Transverse colon (tissue), 4 donors: Measurements from ENCODE around the gene IPO11. TPM values are rescaled to one million over a fixed set of nuclear protein-coding genes. Genes with fewer than 3 reads are reported as not detected.

Source experiments
- DNase-seq: peaks from one replicate; pipeline ENCODE4 v3.0.0-alpha.2; 2019
- H3K27ac ChIP-seq, 4 donors: fragments of 200-600 bp; sonication (generic); 2 replicates each; pipeline ENCODE4 v1.5.1; 2016 to 2018; ENCODE audit warnings: inconsistent platforms in 4 of 4
- H3K27me3 ChIP-seq: fragments of 200-600 bp; sonication (generic); 2 replicates; pipeline ENCODE4 v1.5.1; 2017; ENCODE audit warnings: inconsistent platforms
- H3K36me3 ChIP-seq, 4 donors: fragments of 200-600 bp; sonication (generic); 2 replicates each; pipeline ENCODE4 v1.5.1; 2017 to 2019; ENCODE audit warnings: inconsistent platforms in 4 of 4
- H3K4me1 ChIP-seq, 4 donors: fragments of 200-600 bp; sonication (generic); 2 replicates each; pipeline ENCODE4 v1.5.1; 2017 to 2020; ENCODE audit warnings: inconsistent platforms in 4 of 4
- H3K4me3 ChIP-seq, 4 donors: fragments of 200-600 bp; sonication (generic); 1 replicate in 1 of 4; 2 replicates in 3 of 4; pipeline versions ENCODE4 v1.5.1 to v1.6.1; 2017 to 2019; ENCODE audit warnings: inconsistent platforms in 4 of 4
- H3K9me3 ChIP-seq, 2 donors: fragments of 200-600 bp; sonication (generic); 2 replicates each; pipeline ENCODE4 v1.5.1; 2017 to 2019; ENCODE audit warnings: inconsistent platforms in 2 of 2
- CTCF ChIP-seq, 5 experiments: fragments of 200-600 bp in 3 of 5; fragments of 450-650 bp in 2 of 5; sonication (generic) in 3 of 5; IDR thresholded peaks; 1 replicate in 2 of 5; 2 replicates in 3 of 5; pipeline ENCODE4 v1.5.1; 2016 to 2017; ENCODE audit warnings: antibody characterized with exemption in 5 of 5, inconsistent platforms in 3 of 5, mild to moderate bottlenecking in 2 of 5, moderate library complexity in 1 of 5
- EP300 ChIP-seq: sonication (generic); formaldehyde crosslinking; IDR thresholded peaks from one replicate; pipeline ENCODE4 v1.6.1; 2017; ENCODE audit warnings: antibody characterized with exemption, low read depth
- POLR2A ChIP-seq: fragments of 450-650 bp; IDR thresholded peaks from one replicate; pipeline ENCODE4 v1.6.1; 2016; ENCODE audit warnings: antibody characterized with exemption, mild to moderate bottlenecking, moderate library complexity
- POLR2AphosphoS5 ChIP-seq, 3 donors: sonication (generic); formaldehyde crosslinking; IDR thresholded peaks; one replicate each; pipeline ENCODE4 v1.6.1; 2016; ENCODE audit warnings: antibody characterized with exemption in 3 of 3
- WGBS, 2 donors: methylation state at CpG; one replicate each; pipeline ENCODE4 v1.1.5; 2018; ENCODE audit warnings: low coverage in 1 of 2; 5-methylcytosine and 5-hydroxymethylcytosine counted together
- in situ Hi-C, 4 donors: fragments of 200-750 bp; cut with MboI; loops; one replicate each; pipeline versions ENCODE4 v1.15.0 to v1.15.1; 2017; ENCODE audit warnings: low sequenced_read_pairs in 3 of 4, low pct_ligation_motif_present in 1 of 4, low pct_unique_long_range_greater_than_20kb in 1 of 4
- intact Hi-C: fragments of 100-400 bp; cut with DNase I; formaldehyde crosslinking; loops from one replicate; pipeline ENCODE4 v1.15.1; 2023; ENCODE audit warnings: low total_unique reads
- total RNA-seq, 4 donors: library from RNA; depleted of rRNA; stranded (reverse); fragments of >200 nt; gene quantifications; one replicate each; pipeline ENCODE4 v1.1.0, GENCODE V29; 2016

IPO11 gene
- total RNA-seq, 4 donors from 2014 or later, result 6.4 to 37.8 (median 16.3) TPM

- Histone ChIP-seq H3K4me3 (no peak overlapping the region), H3K4me1 (no peaks in the 10 kb centered on the region), H3K36me3 (peaks cover 0 to 6% (median 0%) of the 10 kb centered on the region in 4 donors), H3K27me3 (no peaks in the 10 kb centered on the region), H3K9me3 (no peaks in the 10 kb centered on the region), H3K27ac (no peak overlapping the region)
- in situ Hi-C loops (no loop called here), intact Hi-C loops (no loop called here)
- no peak for TF ChIP-seq CTCF (IDR thresholded peaks at IDR 0.05)
- no peak for TF ChIP-seq POLR2AphosphoS5 (IDR thresholded peaks at IDR 0.05)
- no peak for TF ChIP-seq EP300
- TF ChIP-seq POLR2A, result no peak
- no peak for DNase-seq
- WGBS, 2 donors, result 95 to 99% methylated on average over 2 of the region's 2 CpGs
Observed at GRCh38 chr5:62616615-62617277, 204.2 kb downstream of the IPO11 start.

- H3K4me1 ChIP-seq, result no peaks in the 10 kb centered on the region
- no peak for TF ChIP-seq POLR2AphosphoS5 (IDR thresholded peaks at IDR 0.05)
- TF ChIP-seq EP300, result no peak
- no peak for TF ChIP-seq POLR2A
- TF ChIP-seq CTCF (IDR thresholded peaks at IDR 0.05), result no peak
Observed at GRCh38 chr5:62617943-62618342, 205.4 kb downstream of the IPO11 start.

GRCh38 chr5:62620761-62621160 is 208.2 kb downstream of the IPO11 start:
- 93 to 100% methylated on average over 1 to 5 of the region's 5 CpGs for WGBS, 2 donors
- no peak for DNase-seq

More at GRCh38 chr5:62617943-62618342, 205.4 kb downstream of the IPO11 start:
- no peak overlapping the region for H3K27ac ChIP-seq
- H3K36me3 ChIP-seq, result peaks cover 0 to 6% (median 0%) of the 10 kb centered on the region in 4 donors
- in situ Hi-C loops (no loop called here), intact Hi-C loops (no loop called here)
- no peak for DNase-seq
- H3K27me3 ChIP-seq, result no peaks in the 10 kb centered on the region
- no peaks in the 10 kb centered on the region for H3K9me3 ChIP-seq
- no peak overlapping the region for H3K4me3 ChIP-seq

GRCh38 chr5:62621280-62621679 is 208.7 kb downstream of the IPO11 start:
- Histone ChIP-seq H3K9me3 (no peaks in the 10 kb centered on the region), H3K4me3 (no peak overlapping the region), H3K27ac (no peak overlapping the region), H3K27me3 (no peaks in the 10 kb centered on the region), H3K36me3 (no peaks in the 10 kb centered on the region), H3K4me1 (no peaks in the 10 kb centered on the region)
- intact Hi-C loops, result no loop called here
- in situ Hi-C loops, result no loop called here
- 89 to 91% methylated on average over 1 to 6 of the region's 6 CpGs for WGBS, 2 donors
- DNase-seq, result no peak
- no peak for TF ChIP-seq EP300
- no peak for TF ChIP-seq POLR2A
- TF ChIP-seq CTCF (IDR thresholded peaks at IDR 0.05), result no peak
- no peak for TF ChIP-seq POLR2AphosphoS5 (IDR thresholded peaks at IDR 0.05)

More at GRCh38 chr5:62620761-62621160, 208.2 kb downstream of the IPO11 start:
- in situ Hi-C loops, result no loop called here
- TF ChIP-seq POLR2A, result no peak
- TF ChIP-seq EP300, result no peak
- no peak for TF ChIP-seq POLR2AphosphoS5 (IDR thresholded peaks at IDR 0.05)
- TF ChIP-seq CTCF (IDR thresholded peaks at IDR 0.05), result no peak
- Histone ChIP-seq H3K9me3 (no peaks in the 10 kb centered on the region), H3K4me1 (no peaks in the 10 kb centered on the region), H3K27ac (no peak overlapping the region), H3K27me3 (no peaks in the 10 kb centered on the region), H3K36me3 (no peaks in the 10 kb centered on the region), H3K4me3 (no peak overlapping the region)
- intact Hi-C loops, result no loop called here
